Lower leg skin (tissue), 3 donors: ENCODE data around the gene RAB43.

Source experiments
- POLR2A ChIP-seq, 2 donors: fragments of 450-650 bp; IDR thresholded peaks; one replicate each; pipeline ENCODE4 v1.6.1; 2016 to 2017; ENCODE audit warnings: antibody characterized with exemption in 2 of 2, mild to moderate bottlenecking in 1 of 2, moderate library complexity in 1 of 2
- TF ChIP-seq, protein P1 (sequence below), 3 donors: fragments of 450-650 bp; IDR thresholded peaks; one replicate each; pipeline ENCODE4 v1.5.1; 2016; ENCODE audit warnings: antibody characterized with exemption in 3 of 3, mild to moderate bottlenecking in 3 of 3, moderate library complexity in 2 of 3

DNA sequence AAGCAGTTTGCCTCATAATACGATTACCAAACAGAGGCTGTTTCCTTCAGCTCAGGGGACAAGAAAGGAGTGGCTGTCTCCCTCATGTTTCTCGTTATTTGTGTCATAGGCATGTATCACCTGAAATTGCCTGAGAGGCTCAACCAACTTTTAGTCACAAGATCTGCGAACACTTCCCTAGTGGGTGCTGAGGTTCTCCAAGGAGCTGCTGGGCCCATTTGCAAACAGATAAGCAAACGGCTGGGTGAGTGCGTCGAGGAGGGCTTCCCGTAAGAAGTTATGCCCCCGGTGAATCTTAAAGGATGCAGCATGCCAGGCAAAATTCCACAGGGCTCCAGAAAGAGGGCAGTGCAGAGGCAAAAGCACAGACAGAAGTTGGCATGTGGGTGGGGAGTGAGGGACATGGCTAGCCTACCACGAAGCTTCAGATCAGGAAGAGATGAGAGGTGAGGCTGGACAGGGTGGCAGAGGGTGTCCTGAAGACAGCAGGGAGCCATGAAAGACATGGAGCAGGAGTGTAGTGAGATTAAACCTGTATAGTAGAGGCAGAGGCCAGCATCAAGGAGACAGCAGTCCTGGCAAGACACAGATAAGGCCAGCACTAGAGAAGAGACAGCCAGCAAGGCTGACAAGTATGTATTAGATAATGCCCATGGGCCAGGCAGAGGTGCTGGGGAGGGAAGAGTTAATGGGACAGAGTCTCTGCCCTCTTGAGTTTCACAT lies 65.0 kb downstream of the RAB43 start:
- no peak for TF ChIP-seq POLR2A (IDR thresholded peaks at IDR 0.05)
- TF ChIP-seq, protein P1, sequence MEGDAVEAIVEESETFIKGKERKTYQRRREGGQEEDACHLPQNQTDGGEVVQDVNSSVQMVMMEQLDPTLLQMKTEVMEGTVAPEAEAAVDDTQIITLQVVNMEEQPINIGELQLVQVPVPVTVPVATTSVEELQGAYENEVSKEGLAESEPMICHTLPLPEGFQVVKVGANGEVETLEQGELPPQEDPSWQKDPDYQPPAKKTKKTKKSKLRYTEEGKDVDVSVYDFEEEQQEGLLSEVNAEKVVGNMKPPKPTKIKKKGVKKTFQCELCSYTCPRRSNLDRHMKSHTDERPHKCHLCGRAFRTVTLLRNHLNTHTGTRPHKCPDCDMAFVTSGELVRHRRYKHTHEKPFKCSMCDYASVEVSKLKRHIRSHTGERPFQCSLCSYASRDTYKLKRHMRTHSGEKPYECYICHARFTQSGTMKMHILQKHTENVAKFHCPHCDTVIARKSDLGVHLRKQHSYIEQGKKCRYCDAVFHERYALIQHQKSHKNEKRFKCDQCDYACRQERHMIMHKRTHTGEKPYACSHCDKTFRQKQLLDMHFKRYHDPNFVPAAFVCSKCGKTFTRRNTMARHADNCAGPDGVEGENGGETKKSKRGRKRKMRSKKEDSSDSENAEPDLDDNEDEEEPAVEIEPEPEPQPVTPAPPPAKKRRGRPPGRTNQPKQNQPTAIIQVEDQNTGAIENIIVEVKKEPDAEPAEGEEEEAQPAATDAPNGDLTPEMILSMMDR (IDR thresholded peaks at IDR 0.05): no peak
